Brain microvascular endothelial cell (primary cell): Measurements from ENCODE around the gene IMPDH1.

ENCODE experiments used
- DNase-seq: peaks from one replicate; pipeline ENCODE4 v3.0.0-alpha.2; 2020
- H3K27ac ChIP-seq: fragments of 250-450 bp; sonication (Bioruptor Pico); 2 replicates; pipeline ENCODE4 v1.5.1; 2020; ENCODE audit warnings: mild to moderate bottlenecking, moderate library complexity
- H3K27me3 ChIP-seq: fragments of 250-450 bp; sonication (Bioruptor Pico); replicated peaks from 2 replicates; pipeline ENCODE4 v1.5.1; 2020; ENCODE audit warnings: mild to moderate bottlenecking
- H3K36me3 ChIP-seq: fragments of 250-450 bp; sonication (Bioruptor Pico); replicated peaks from 2 replicates; pipeline ENCODE4 v1.5.1; 2020; ENCODE audit warnings: mild to moderate bottlenecking
- H3K4me3 ChIP-seq: 2 replicates; pipeline ENCODE4 v1.5.1; 2011; ENCODE audit warnings: low read depth, mild to moderate bottlenecking, control low read depth, low read length, moderate library complexity
- CTCF ChIP-seq: IDR thresholded peaks from 2 replicates; pipeline ENCODE4 v1.5.1; 2011; ENCODE audit warnings: low read depth, mild to moderate bottlenecking, moderate library complexity, low read length, control low read depth, inconsistent platforms; ENCODE audit errors: missing control alignments
- in situ Hi-C: cut with HindIII; loops from 2 replicates; pipeline ENCODE4 v1.10.0; 2017; ENCODE audit warnings: low sequenced_read_pairs, low pct_ligation_motif_present

The IMPDH1 gene

GRCh38 chr7:128384726-128385125 is 25.1 kb downstream of the IMPDH1 start:
- Histone ChIP-seq H3K27ac (no peak overlapping the region), H3K4me3 (no peak overlapping the region), H3K27me3 (peaks cover 9% of the 10 kb centered on the region), H3K36me3 (no peaks in the 10 kb centered on the region)
- TF ChIP-seq CTCF: no peak
- in situ Hi-C loops: no loop called here
- DNase-seq: no peak

GRCh38 chr7:128383776-128384175 is 26.0 kb downstream of the IMPDH1 start:
- in situ Hi-C loops: no loop called here
- H3K36me3 ChIP-seq: no peaks in the 10 kb centered on the region
- H3K4me3 ChIP-seq: no peak overlapping the region
- peaks cover 9% of the 10 kb centered on the region for H3K27me3 ChIP-seq
- no peak for TF ChIP-seq CTCF
- DNase-seq: no peak
- no peak overlapping the region for H3K27ac ChIP-seq

GRCh38 chr7:128381161-128381821 is 28.5 kb downstream of the IMPDH1 start:
- no peak overlapping the region for H3K27ac ChIP-seq
- H3K36me3 ChIP-seq: no peaks in the 10 kb centered on the region
- DNase-seq: no peak
- H3K27me3 ChIP-seq: no peaks in the 10 kb centered on the region
- H3K4me3 ChIP-seq: no peak overlapping the region
- in situ Hi-C loops: no loop called here
- TF ChIP-seq CTCF: peak; percentile 82

- H3K27me3 ChIP-seq: no peaks in the 10 kb centered on the region
- in situ Hi-C loops: no loop called here
- no peak for DNase-seq
- no peak overlapping the region for H3K4me3 ChIP-seq
- TF ChIP-seq CTCF: no peak
- no peaks in the 10 kb centered on the region for H3K36me3 ChIP-seq
- H3K27ac ChIP-seq: no peak overlapping the region
Observed at GRCh38 chr7:128380483-128381106, 29.2 kb downstream of the IMPDH1 start.

- no peak for DNase-seq
- TF ChIP-seq CTCF: no peak
- no peaks in the 10 kb centered on the region for H3K36me3 ChIP-seq
- no peak overlapping the region for H3K27ac ChIP-seq
- H3K4me3 ChIP-seq: no peak overlapping the region
- in situ Hi-C loops: no loop called here
- H3K27me3 ChIP-seq: no peaks in the 10 kb centered on the region
Observed at GRCh38 chr7:128379900-128380479, 29.8 kb downstream of the IMPDH1 start.

GRCh38 chr7:128378637-128379036 is 31.1 kb downstream of the IMPDH1 start:
- in situ Hi-C loops: no loop called here
- Histone ChIP-seq H3K27ac (no peak overlapping the region), H3K36me3 (no peaks in the 10 kb centered on the region), H3K27me3 (peaks cover 2% of the 10 kb centered on the region), H3K4me3 (no peak overlapping the region)
- TF ChIP-seq CTCF: no peak
- DNase-seq: no peak
